OCI-LY3 (cell line): ENCODE results near the gene TMEM212.

Source experiments
- H2AFZ ChIP-seq: fragments of 200-600, 300-600 bp; shearing (Covaris generic); 2 replicates; pipeline ENCODE4 v1.6.0; 2014; ENCODE audit warnings: antibody characterized with exemption, low read depth, low read length
- H3K27ac ChIP-seq: fragments of 200-600, 300-600 bp; sonication (generic); 2 replicates; pipeline ENCODE4 v1.5.1; 2014; ENCODE audit warnings: mild to moderate bottlenecking, low read length, moderate library complexity, mixed read lengths
- H3K27me3 ChIP-seq: fragments of 200-600, 300-600 bp; sonication (generic); 2 replicates; pipeline ENCODE4 v1.6.1; 2014; ENCODE audit warnings: low read depth, low read length, mixed read lengths
- H3K36me3 ChIP-seq: fragments of 200-600, 300-600 bp; sonication (generic); replicated peaks from 2 replicates; pipeline ENCODE3; 2014; ENCODE audit warnings: low read depth, low read length, mixed read lengths
- H3K4me1 ChIP-seq: fragments of 300-600, 200-600 bp; sonication (generic); 2 replicates; pipeline ENCODE4 v1.6.1; 2014; ENCODE audit warnings: low read length, mixed read lengths
- H3K4me2 ChIP-seq: fragments of 200-600, 300-600 bp; sonication (generic); 2 replicates; pipeline ENCODE4 v1.6.1; 2014; ENCODE audit warnings: low read length, mixed read lengths
- H3K4me3 ChIP-seq: fragments of 300-600, 200-600 bp; sonication (generic); 2 replicates; pipeline ENCODE4 v1.5.1; 2014; ENCODE audit warnings: antibody characterized with exemption, mild to moderate bottlenecking, low read length, moderate library complexity
- H3K79me2 ChIP-seq: fragments of 300-600, 200-600 bp; shearing (Covaris generic); 2 replicates; pipeline ENCODE4 v1.6.1; 2014; ENCODE audit warnings: mild to moderate bottlenecking, low read length, mixed read lengths
- H3K9ac ChIP-seq: fragments of 300-600, 200-600 bp; shearing (Covaris generic); 2 replicates; pipeline ENCODE4 v1.6.0; 2014; ENCODE audit warnings: mild to moderate bottlenecking, low read length, moderate library complexity
- H3K9me3 ChIP-seq: fragments of 200-600, 300-600 bp; shearing (Covaris generic); 2 replicates; pipeline ENCODE4 v1.6.1; 2014; ENCODE audit warnings: low read length, mixed read lengths; ENCODE audit not compliant: insufficient read depth
- H4K20me1 ChIP-seq: fragments of 200-600, 300-600 bp; sonication (generic); 2 replicates; pipeline ENCODE4 v1.6.1; 2016; ENCODE audit warnings: low read length, mixed read lengths; ENCODE audit not compliant: insufficient read depth
- CTCF ChIP-seq: fragments of 200-600, 300-600 bp; sonication (generic); IDR thresholded peaks from 2 replicates; pipeline ENCODE4 v1.5.1; 2014; ENCODE audit warnings: antibody characterized with exemption, low read length, low read depth
- EZH2phosphoT487 ChIP-seq: fragments of 200-600 bp; shearing (Covaris generic); IDR thresholded peaks from 2 replicates; pipeline ENCODE4 v1.6.1; 2018; ENCODE audit warnings: antibody characterized with exemption, mixed run types, low read depth

The TMEM212 gene

GRCh38 chr3:171807806-171808205, 35.3 kb upstream of the TMEM212 start:
- Histone ChIP-seq H4K20me1 (no peaks in the 10 kb centered on the region), H3K9me3 (no peaks in the 10 kb centered on the region), H3K4me3 (no peak overlapping the region), H3K4me2 (no peak overlapping the region), H3K4me1 (no peaks in the 10 kb centered on the region), H3K27me3 (no peaks in the 10 kb centered on the region), H3K79me2 (no peaks in the 10 kb centered on the region), H3K27ac (no peak overlapping the region), H3K36me3 (no peaks in the 10 kb centered on the region), H2AFZ (no peak overlapping the region), H3K9ac (no peak overlapping the region)
- TF ChIP-seq EZH2phosphoT487 = no peak
- no peak for TF ChIP-seq CTCF

- Histone ChIP-seq H3K36me3 (no peaks in the 10 kb centered on the region), H2AFZ (no peak overlapping the region), H3K27ac (no peak overlapping the region), H3K4me1 (no peaks in the 10 kb centered on the region), H4K20me1 (no peaks in the 10 kb centered on the region), H3K27me3 (no peaks in the 10 kb centered on the region), H3K4me3 (no peak overlapping the region), H3K4me2 (no peak overlapping the region), H3K9ac (no peak overlapping the region), H3K9me3 (no peaks in the 10 kb centered on the region), H3K79me2 (no peaks in the 10 kb centered on the region)
- TF ChIP-seq EZH2phosphoT487 (no peak), CTCF (no peak)
These were observed 33.6 kb upstream of the TMEM212 start for GRCh38 chr3:171809611-171809860.

- Histone ChIP-seq H4K20me1 (no peaks in the 10 kb centered on the region), H3K27ac (no peak within 1 kb of the TSS), H3K4me2 (no peak within 1 kb of the TSS), H3K4me3 (no peak within 1 kb of the TSS), H3K4me1 (no peaks in the 10 kb centered on the region), H3K9ac (no peak within 1 kb of the TSS), H3K79me2 (no peaks in the 10 kb centered on the region), H2AFZ (no peak within 1 kb of the TSS), H3K36me3 (no peaks in the 10 kb centered on the region), H3K27me3 (no peaks in the 10 kb centered on the region), H3K9me3 (no peaks in the 10 kb centered on the region)
- TF ChIP-seq CTCF (no peak), EZH2phosphoT487 (no peak)
These were observed 33.1 kb upstream of the TMEM212 start, which contains the start of gene PLD1 for GRCh38 chr3:171809861-171810628. PLD1 (minus strand) TSS chr3:171810483; CDS start chr3:171738051, 72,432 bp downstream.

GRCh38 chr3:171810629-171811294, 32.4 kb upstream of the TMEM212 start:
- Histone ChIP-seq H3K27me3 (no peaks in the 10 kb centered on the region), H3K27ac (no peak overlapping the region), H3K4me2 (no peak overlapping the region), H4K20me1 (no peaks in the 10 kb centered on the region), H3K4me1 (no peaks in the 10 kb centered on the region), H2AFZ (no peak overlapping the region), H3K4me3 (no peak overlapping the region), H3K36me3 (no peaks in the 10 kb centered on the region), H3K9me3 (no peaks in the 10 kb centered on the region), H3K9ac (no peak overlapping the region), H3K79me2 (no peaks in the 10 kb centered on the region)
- TF ChIP-seq EZH2phosphoT487 (no peak), CTCF (no peak)
